H9 (cell line): ENCODE results near the gene CIT. TPM values are rescaled to one million over a fixed set of nuclear protein-coding genes. Genes with fewer than 3 reads are reported as not detected.

Source experiments
- DNase-seq: peaks from one replicate; pipeline ENCODE4 v3.0.0-alpha.2; 2017
- H2AFZ ChIP-seq: one replicate; pipeline ENCODE4 v1.6.1; 2013; ENCODE audit warnings: mild to moderate bottlenecking, low read length, control low read depth, moderate library complexity
- H2AK5ac ChIP-seq: 2 replicates; pipeline ENCODE4 v1.6.1; 2013; ENCODE audit warnings: low read length, control low read depth, mixed read lengths; ENCODE audit not compliant: insufficient read length
- H2BK120ac ChIP-seq: one replicate; pipeline ENCODE4 v1.6.1; 2013; ENCODE audit warnings: low read depth, mild to moderate bottlenecking, low read length, control low read depth, inconsistent platforms; ENCODE audit not compliant: poor library complexity, severe bottlenecking
- H2BK12ac ChIP-seq: 2 replicates; pipeline ENCODE4 v1.6.1; 2013; ENCODE audit warnings: low read length, control low read depth, mixed read lengths, low read depth; ENCODE audit not compliant: insufficient read length
- H2BK15ac ChIP-seq: 2 replicates; pipeline ENCODE4 v1.6.1; 2013; ENCODE audit warnings: low read depth, low read length, control low read depth
- H2BK20ac ChIP-seq: one replicate; pipeline ENCODE4 v1.6.1; 2013; ENCODE audit warnings: low read depth, mild to moderate bottlenecking, low read length, control low read depth, inconsistent platforms; ENCODE audit not compliant: poor library complexity, severe bottlenecking
- H2BK5ac ChIP-seq: 2 replicates; pipeline ENCODE4 v1.6.1; 2013; ENCODE audit warnings: low read length, control low read depth, mixed read lengths; ENCODE audit not compliant: insufficient read length
- H3K14ac ChIP-seq: 2 replicates; pipeline ENCODE4 v1.6.1; 2013; ENCODE audit warnings: low read length, control low read depth; ENCODE audit not compliant: insufficient read depth
- H3K18ac ChIP-seq: 2 replicates; pipeline ENCODE4 v1.6.1; 2013; ENCODE audit warnings: low read depth, mild to moderate bottlenecking, mixed read lengths, low read length, control low read depth; ENCODE audit not compliant: insufficient read length
- H3K23ac ChIP-seq: 2 replicates; pipeline ENCODE4 v1.6.1; 2013; ENCODE audit warnings: low read length, control low read depth, mixed read lengths, low read depth; ENCODE audit not compliant: insufficient read length
- H3K23me2 ChIP-seq: 2 replicates; pipeline ENCODE4 v1.6.1; 2013; ENCODE audit warnings: low read depth, mild to moderate bottlenecking, mixed read lengths, low read length, control low read depth; ENCODE audit not compliant: insufficient read length, poor library complexity, severe bottlenecking
- H3K27ac ChIP-seq: 2 replicates; pipeline ENCODE4 v1.5.1; 2013; ENCODE audit warnings: low read length, control low read depth, mixed read lengths, low read depth; ENCODE audit not compliant: insufficient read length
- H3K27me3 ChIP-seq: 2 replicates; pipeline ENCODE4 v1.6.1; 2013; ENCODE audit warnings: low read length, control low read depth, inconsistent platforms; ENCODE audit not compliant: insufficient read depth
- H3K4ac ChIP-seq: 2 replicates; pipeline ENCODE4 v1.6.1; 2013; ENCODE audit warnings: low read depth, mild to moderate bottlenecking, control low read depth, inconsistent platforms, low read length, moderate library complexity
- H3K4me1 ChIP-seq: 2 replicates; pipeline ENCODE4 v1.6.1; 2013; ENCODE audit warnings: low read length, control low read depth, inconsistent platforms; ENCODE audit not compliant: insufficient read depth
- H3K4me2 ChIP-seq: 2 replicates; pipeline ENCODE4 v1.6.1; 2013; ENCODE audit warnings: low read length, control low read depth, mixed read lengths; ENCODE audit not compliant: insufficient read length, insufficient read depth
- H3K56ac ChIP-seq: 2 replicates; pipeline ENCODE4 v1.6.1; 2013; ENCODE audit warnings: low read depth, mild to moderate bottlenecking, mixed read lengths, low read length, control low read depth; ENCODE audit not compliant: insufficient read length
- H3K79me1 ChIP-seq: 2 replicates; pipeline ENCODE4 v1.6.1; 2013; ENCODE audit warnings: low read depth, mild to moderate bottlenecking, moderate library complexity, low read length, control low read depth, inconsistent platforms; ENCODE audit not compliant: insufficient read depth, poor library complexity, severe bottlenecking
- H3K79me2 ChIP-seq: 2 replicates; pipeline ENCODE4 v1.6.1; 2013; ENCODE audit warnings: low read length, control low read depth, inconsistent platforms; ENCODE audit not compliant: insufficient read depth
- H3K9ac ChIP-seq: 2 replicates; pipeline ENCODE4 v1.6.1; 2013; ENCODE audit warnings: low read length, control low read depth, mixed read lengths; ENCODE audit not compliant: insufficient read length; ENCODE audit errors: extremely low read depth
- H3K9me3 ChIP-seq: one replicate; pipeline ENCODE4 v1.6.1; 2013; ENCODE audit warnings: low read depth, low read length, inconsistent platforms; ENCODE audit not compliant: control insufficient read depth
- H3T11ph ChIP-seq: one replicate; pipeline ENCODE4 v1.6.1; 2013; ENCODE audit warnings: mild to moderate bottlenecking, low read length, control low read depth, inconsistent platforms
- H4K20me1 ChIP-seq: one replicate; pipeline ENCODE4 v1.6.1; 2013; ENCODE audit not compliant: control insufficient read depth, insufficient read length, insufficient read depth
- H4K5ac ChIP-seq: 2 replicates; pipeline ENCODE4 v1.6.1; 2013; ENCODE audit warnings: low read depth, mild to moderate bottlenecking, mixed read lengths, low read length, control low read depth; ENCODE audit not compliant: insufficient read length
- H4K8ac ChIP-seq: replicated peaks from 2 replicates; pipeline ENCODE4 v1.6.1; 2013; ENCODE audit warnings: low read length, control low read depth, mixed read lengths, low read depth; ENCODE audit not compliant: insufficient read length
- H4K91ac ChIP-seq: 2 replicates; pipeline ENCODE4 v1.6.1; 2013; ENCODE audit warnings: low read depth, mild to moderate bottlenecking, moderate library complexity, mixed read lengths, low read length, control low read depth; ENCODE audit not compliant: insufficient read length
- H3K27ac Mint-ChIP-seq, 3 experiments: 2 replicates in 2 of 3; 3 replicates in 1 of 3; pipeline ENCODE4 v1.8.0; 2020 to 2021; ENCODE audit warnings: mixed read lengths in 3 of 3, mild to moderate bottlenecking in 1 of 3, moderate library complexity in 1 of 3
- H3K27me3 Mint-ChIP-seq: 2 replicates; pipeline ENCODE4 v1.8.0; 2021; ENCODE audit warnings: low read depth, mild to moderate bottlenecking, moderate library complexity, mixed read lengths
- H3K36me3 Mint-ChIP-seq, 3 experiments: 2 replicates in 2 of 3; 3 replicates in 1 of 3; pipeline ENCODE4 v1.8.0; 2020 to 2021; ENCODE audit warnings: low read depth in 3 of 3, mixed read lengths in 3 of 3; ENCODE audit not compliant: insufficient read depth in 1 of 3
- H3K4me1 Mint-ChIP-seq, 2 experiments: 2 replicates each; pipeline ENCODE4 v1.8.0; 2020; ENCODE audit warnings: mixed read lengths in 2 of 2
- H3K4me3 Mint-ChIP-seq, 2 experiments: 2 replicates in 1 of 2; 3 replicates in 1 of 2; pipeline ENCODE4 v1.8.0; 2020 to 2021; ENCODE audit warnings: mild to moderate bottlenecking in 2 of 2, mixed read lengths in 2 of 2, moderate library complexity in 1 of 2
- H3K9me3 Mint-ChIP-seq, 2 experiments: 2 replicates in 1 of 2; 3 replicates in 1 of 2; pipeline ENCODE4 v1.8.0; 2020; ENCODE audit warnings: mild to moderate bottlenecking in 2 of 2, mixed read lengths in 2 of 2, moderate library complexity in 1 of 2
- WGBS: extraction: QIAGEN DNeasy Blood & Tissue Kit; methylation state at CpG from one replicate; pipeline ENCODE4 v1.1.7; 2013; ENCODE audit warnings: missing lambda C conversion rate, low lambda C conversion rate, mixed read lengths; ENCODE audit not compliant: insufficient read length; ENCODE audit errors: extremely low coverage; 5-methylcytosine and 5-hydroxymethylcytosine counted together
- total RNA-seq: library from RNA; stranded (reverse); gene quantifications from 2 replicates; pipeline ENCODE4 v1.2.1, GENCODE V29; 2021
- TF ChIP-seq, protein P1 (sequence below): fragments of 200-600 bp; sonication (generic); conservative IDR thresholded peaks from 3 replicates; pipeline ENCODE4 v1.8.0; 2021; ENCODE audit warnings: antibody characterized with exemption, mild to moderate bottlenecking

Gene CIT
- total RNA-seq, 1 experiment from 2014 or later: 55.3 TPM

DNA sequence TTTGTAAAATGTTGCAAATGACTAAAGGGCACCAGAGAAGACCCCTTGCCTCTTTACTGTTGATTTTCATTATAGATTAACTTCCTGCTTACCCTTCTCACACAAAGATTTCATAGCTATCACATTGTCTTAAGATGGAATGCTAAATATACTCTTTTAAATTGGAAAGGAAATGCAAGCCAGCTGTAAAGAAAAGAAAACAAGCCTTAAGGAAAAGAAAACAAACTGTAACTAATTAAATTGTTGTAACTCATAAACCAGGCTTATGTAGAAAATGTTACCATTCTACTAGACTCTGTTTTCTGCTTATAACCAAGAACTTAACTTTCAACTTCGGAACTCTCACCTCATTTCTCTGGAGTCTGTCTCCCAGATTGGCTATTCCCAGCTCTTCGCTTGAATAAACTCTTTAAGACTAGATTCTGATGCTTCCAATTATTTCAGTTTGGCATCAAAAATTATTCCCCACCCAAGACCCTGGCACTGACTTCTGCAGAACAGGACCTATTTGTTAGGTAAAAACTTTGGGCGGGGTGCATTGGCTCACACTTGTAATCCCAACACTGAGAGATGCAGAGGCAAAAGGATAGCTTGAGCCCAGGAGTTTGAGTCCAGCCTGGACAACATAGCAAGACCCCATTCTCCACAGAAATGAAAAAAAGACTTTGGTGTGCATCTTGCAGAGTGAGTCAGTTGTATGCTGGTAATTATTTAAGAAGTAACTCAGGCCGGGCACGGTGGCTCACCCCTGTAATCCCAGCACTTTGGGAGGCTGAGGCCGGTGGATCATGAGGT is 36.6 kb upstream of the CIT start:
- no peaks in the 10 kb centered on the region; a peak in 1 of 5 replicates for H3K9me3 Mint-ChIP-seq
- Histone ChIP-seq H3K23ac (no peak overlapping the region), H4K91ac (no peak overlapping the region), H3K9ac (no peak overlapping the region), H3K4ac (no peak overlapping the region), H3K27me3 (no peaks in the 10 kb centered on the region), H2BK5ac (no peak overlapping the region), H2BK12ac (no peak overlapping the region), H3K27ac (no peak overlapping the region), H3K18ac (no peak overlapping the region), H2BK20ac (no peak overlapping the region), H2BK15ac (no peak overlapping the region), H2BK120ac (no peak overlapping the region), H4K20me1 (no peaks in the 10 kb centered on the region), H3K56ac (no peak overlapping the region), H2AK5ac (no peak overlapping the region), H2AFZ (no peak overlapping the region), H3K9me3 (no peaks in the 10 kb centered on the region), H3K4me1 (no peaks in the 10 kb centered on the region), H3K23me2 (no peaks in the 10 kb centered on the region), H3K4me2 (no peak overlapping the region), H3T11ph (no peak overlapping the region), H3K14ac (no peak overlapping the region), H4K5ac (no peak overlapping the region), H3K79me1 (no peaks in the 10 kb centered on the region), H4K8ac (no peak overlapping the region), H3K79me2 (no peaks in the 10 kb centered on the region)
- no peaks in the 10 kb centered on the region for H3K36me3 Mint-ChIP-seq
- TF ChIP-seq, protein P1, sequence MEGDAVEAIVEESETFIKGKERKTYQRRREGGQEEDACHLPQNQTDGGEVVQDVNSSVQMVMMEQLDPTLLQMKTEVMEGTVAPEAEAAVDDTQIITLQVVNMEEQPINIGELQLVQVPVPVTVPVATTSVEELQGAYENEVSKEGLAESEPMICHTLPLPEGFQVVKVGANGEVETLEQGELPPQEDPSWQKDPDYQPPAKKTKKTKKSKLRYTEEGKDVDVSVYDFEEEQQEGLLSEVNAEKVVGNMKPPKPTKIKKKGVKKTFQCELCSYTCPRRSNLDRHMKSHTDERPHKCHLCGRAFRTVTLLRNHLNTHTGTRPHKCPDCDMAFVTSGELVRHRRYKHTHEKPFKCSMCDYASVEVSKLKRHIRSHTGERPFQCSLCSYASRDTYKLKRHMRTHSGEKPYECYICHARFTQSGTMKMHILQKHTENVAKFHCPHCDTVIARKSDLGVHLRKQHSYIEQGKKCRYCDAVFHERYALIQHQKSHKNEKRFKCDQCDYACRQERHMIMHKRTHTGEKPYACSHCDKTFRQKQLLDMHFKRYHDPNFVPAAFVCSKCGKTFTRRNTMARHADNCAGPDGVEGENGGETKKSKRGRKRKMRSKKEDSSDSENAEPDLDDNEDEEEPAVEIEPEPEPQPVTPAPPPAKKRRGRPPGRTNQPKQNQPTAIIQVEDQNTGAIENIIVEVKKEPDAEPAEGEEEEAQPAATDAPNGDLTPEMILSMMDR: no peak
- DNase-seq: no peak
- H3K27ac Mint-ChIP-seq: no peak overlapping the region
- no peak overlapping the region for H3K4me3 Mint-ChIP-seq
- no CpG with 5 or more reads among the region's 6 CpGs for WGBS
- peaks cover 0 to 4% of the 10 kb centered on the region in 2 experiments; a peak in 1 of 4 replicates for H3K4me1 Mint-ChIP-seq
- H3K27me3 Mint-ChIP-seq: no peaks in the 10 kb centered on the region; the same call in 1 of the 2 replicates
